Measurements from ENCODE around the gene NECTIN4. TPM values are rescaled to one million over a fixed set of nuclear protein-coding genes. Genes with fewer than 3 reads are reported as not detected.
"Not testable (repeated sequence)": the region's sequence is repeated elsewhere in the genome, so short reads cannot be mapped to it uniquely, and the experiment has no call there.

The NECTIN4 gene
- total RNA-seq, 1 donor from 2014 or later: not detected

DNA sequence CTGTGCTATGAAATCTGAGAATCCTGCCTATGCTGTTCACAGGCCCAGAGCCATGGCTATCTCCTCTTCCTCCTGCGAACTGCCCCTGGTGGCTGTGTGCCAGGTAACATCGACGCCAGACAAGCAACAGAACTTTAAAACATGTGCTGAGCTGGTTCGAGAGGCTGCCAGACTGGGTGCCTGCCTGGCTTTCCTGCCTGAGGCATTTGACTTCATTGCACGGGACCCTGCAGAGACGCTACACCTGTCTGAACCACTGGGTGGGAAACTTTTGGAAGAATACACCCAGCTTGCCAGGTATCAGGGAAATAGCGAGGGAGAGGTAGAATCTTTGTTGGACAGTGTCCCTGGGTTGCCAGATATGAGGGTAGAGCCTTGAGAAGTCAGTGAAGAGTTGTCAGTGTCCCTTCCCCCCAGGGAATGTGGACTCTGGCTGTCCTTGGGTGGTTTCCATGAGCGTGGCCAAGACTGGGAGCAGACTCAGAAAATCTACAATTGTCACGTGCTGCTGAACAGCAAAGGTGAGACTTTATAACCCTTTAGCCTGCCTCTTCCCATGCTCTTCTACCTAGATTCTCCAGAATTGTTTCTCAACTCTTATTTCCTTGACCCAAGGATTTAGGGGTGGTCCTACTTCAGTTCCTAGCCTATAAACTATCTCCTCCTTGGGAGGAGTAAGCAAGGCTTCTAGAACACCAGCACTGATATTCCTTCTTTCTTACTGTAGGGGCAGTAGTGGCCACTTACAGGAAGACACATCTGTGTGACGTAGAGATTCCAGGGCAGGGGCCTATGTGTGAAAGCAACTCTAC, 29.9 kb upstream of the NECTIN4 start:
- peak; percentile 51 for ATAC-seq (ENCODE audit: low read depth)
- CTCF ChIA-PET: no interaction called here
- intact Hi-C loops (cut with micrococcal nuclease): loop anchor here (2.0 kb wide), 2 partner anchors 40 to 74 kb away; partner anchors contain the start of genes USF1 and USP21
- no peak for TF ChIP-seq CTCF (IDR thresholded peaks at IDR 0.05)
- no peaks in the 10 kb centered on the region for H3K27me3 Mint-ChIP-seq
- peak overlapping the region; percentile 92 for H3K4me3 Mint-ChIP-seq
- DNase-seq: no peak
- H3K4me1 Mint-ChIP-seq: peaks cover 76% of the 10 kb centered on the region
- POLR2A ChIA-PET: interaction anchor here (0.6 to 3.7 kb wide), 4 partner anchors 13 to 186 kb away, joined by 4 to 43 read pairs (median 18); partner anchors contain the start of genes DEDD and KLHDC9
- H3K9me3 Mint-ChIP-seq: no peaks in the 10 kb centered on the region
- peaks cover 63% of the 10 kb centered on the region for H3K36me3 Mint-ChIP-seq (ENCODE audit: low read depth)
- peak overlapping the region; percentile 89 for H3K27ac Mint-ChIP-seq

DNA sequence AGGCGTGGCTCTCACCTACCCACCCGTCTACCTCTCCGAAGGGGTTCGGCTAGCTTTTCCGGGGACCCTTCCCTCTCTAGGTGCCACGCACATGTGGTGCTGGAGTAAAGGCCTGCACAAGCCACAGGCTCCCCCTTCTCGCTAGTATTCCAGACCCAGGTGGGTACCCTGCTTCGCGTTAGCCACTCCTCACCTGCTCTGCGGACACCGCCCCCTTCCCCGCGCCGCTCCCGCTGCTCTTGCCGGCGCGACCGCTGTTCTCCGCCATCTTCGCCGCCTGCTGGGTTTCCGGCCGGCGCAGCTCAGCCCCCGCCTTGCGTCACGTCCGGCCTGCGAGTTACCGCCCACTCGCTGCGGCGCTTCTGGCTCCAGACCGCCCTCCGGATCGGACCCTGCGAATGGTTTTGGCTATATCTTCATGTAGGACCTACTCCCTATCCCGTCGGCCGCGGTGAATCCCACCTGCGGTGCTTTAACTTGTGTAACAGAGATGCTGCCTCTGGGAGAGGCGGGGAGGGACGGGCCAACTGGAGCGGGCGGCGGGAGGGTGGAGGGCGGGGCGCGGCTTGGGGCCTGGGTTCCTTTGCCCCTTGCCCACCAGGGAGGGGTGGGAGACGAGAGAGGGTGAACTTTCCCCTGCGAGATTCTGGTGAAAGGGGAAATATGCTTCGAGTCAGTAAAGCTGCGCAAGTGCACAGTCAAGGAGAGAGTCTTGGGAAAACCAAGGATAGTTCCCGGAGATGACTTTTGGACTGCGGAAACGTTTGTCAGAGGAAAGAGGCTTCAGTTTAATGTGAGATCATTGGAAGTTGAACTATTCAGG, 28.6 kb upstream of the NECTIN4 start, which contains the start of the genes NIT1 and PFDN2:
TSS of gene NIT1 (plus strand) at position 347 of the 823 bp plus-strand sequence. CDS start at position 419, 72 bp downstream.
TSS of gene PFDN2 (minus strand) at position 279 of the 823 bp plus-strand sequence. CDS start at position 268, 11 bp downstream.
- Mint-ChIP-seq H3K27me3 (no peaks in the 10 kb centered on the region), H3K27ac (peak within 1 kb of the TSS; percentile 89), H3K4me1 (peaks cover 87% of the 10 kb centered on the region), H3K4me3 (peak within 1 kb of the TSS; percentile 92), H3K9me3 (no peaks in the 10 kb centered on the region), H3K36me3 (ENCODE audit: low read depth) (peaks cover 58% of the 10 kb centered on the region)
- no peak for TF ChIP-seq CTCF (IDR thresholded peaks at IDR 0.05)
- ChIA-PET CTCF (interaction anchor here (0.6 to 1.8 kb wide), 5 partner anchors 14 to 97 kb away, joined by 3 to 10 read pairs (median 4); partner anchors contain the start of genes DEDD and F11R), POLR2A (interaction anchor here (0.6 to 3.7 kb wide), 22 partner anchors 10 to 772 kb away, joined by 3 to 43 read pairs (median 6); partner anchors contain the start of genes ARHGAP30, DEDD, F11R and KLHDC9)
- intact Hi-C loops (cut with micrococcal nuclease): loop anchor here (1.0 to 2.0 kb wide), 4 partner anchors 14 to 73 kb away; partner anchors contain the start of genes DEDD, KLHDC9, USF1 and USP21
- DNase-seq: peak; percentile 84
- ATAC-seq (ENCODE audit: low read depth): peak; percentile 77

GRCh38 chr1:161115961-161116360, 26.6 kb upstream of the NECTIN4 start:
- H3K4me3 Mint-ChIP-seq; H3K27me3 Mint-ChIP-seq; ATAC-seq (ENCODE audit: low read depth); DNase-seq; H3K9me3 Mint-ChIP-seq; intact Hi-C loops (cut with micrococcal nuclease): not testable (repeated sequence)
- Mint-ChIP-seq H3K27ac (peak overlapping the region; percentile 18), H3K4me1 (peaks cover 86% of the 10 kb centered on the region), H3K36me3 (ENCODE audit: low read depth) (peaks cover 41% of the 10 kb centered on the region)
- CTCF ChIA-PET: interaction anchor here (0.6 kb wide), 1 partner anchor 284 kb away, joined by 3 read pairs; no protein-coding TSS in a partner anchor
- POLR2A ChIA-PET: interaction anchor here (1.2 to 2.7 kb wide), 2 partner anchors 20 to 70 kb away, joined by 3 to 25 read pairs; partner anchors contain the start of gene USF1

DNA sequence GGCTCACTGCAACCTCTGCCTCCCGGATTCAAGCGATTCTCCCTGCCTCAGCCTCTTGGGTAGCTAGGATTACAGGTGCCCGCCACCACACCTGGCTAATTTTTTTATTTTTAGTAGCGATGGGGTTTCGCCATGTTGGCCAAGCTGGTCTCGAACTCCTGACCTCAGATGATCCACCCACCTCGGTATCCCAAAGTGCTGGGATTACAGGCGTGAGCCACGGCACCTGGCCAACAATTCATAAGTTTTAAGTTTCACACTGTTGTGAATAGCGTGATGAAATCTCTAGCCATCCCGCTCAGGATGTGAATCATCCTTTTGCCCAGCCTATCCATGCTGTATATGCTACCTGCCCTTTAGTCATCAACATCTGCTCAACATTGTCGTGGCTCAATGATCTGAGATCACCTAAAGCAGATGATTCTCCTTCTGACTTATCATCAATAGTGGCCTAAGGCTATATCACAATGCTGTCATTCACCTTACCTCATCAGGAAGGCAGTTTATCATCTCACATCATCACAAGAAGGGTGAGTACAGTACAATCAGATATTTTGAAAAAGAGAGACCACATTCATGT, 25.9 kb upstream of the NECTIN4 start:
- no peak for DNase-seq
- CTCF ChIA-PET: no interaction called here
- TF ChIP-seq CTCF (IDR thresholded peaks at IDR 0.05): no peak
- Mint-ChIP-seq H3K4me1 (peaks cover 82% of the 10 kb centered on the region), H3K9me3 (no peaks in the 10 kb centered on the region), H3K27ac (no peak overlapping the region), H3K36me3 (ENCODE audit: low read depth) (peaks cover 40% of the 10 kb centered on the region), H3K27me3 (no peaks in the 10 kb centered on the region), H3K4me3 (peak overlapping the region; percentile 3)
- intact Hi-C loops (cut with micrococcal nuclease): no loop called here
- no peak for ATAC-seq (ENCODE audit: low read depth)
- POLR2A ChIA-PET: interaction anchor here (1.2 kb wide), 1 partner anchor 20 kb away, joined by 3 read pairs; no protein-coding TSS in a partner anchor

DNA sequence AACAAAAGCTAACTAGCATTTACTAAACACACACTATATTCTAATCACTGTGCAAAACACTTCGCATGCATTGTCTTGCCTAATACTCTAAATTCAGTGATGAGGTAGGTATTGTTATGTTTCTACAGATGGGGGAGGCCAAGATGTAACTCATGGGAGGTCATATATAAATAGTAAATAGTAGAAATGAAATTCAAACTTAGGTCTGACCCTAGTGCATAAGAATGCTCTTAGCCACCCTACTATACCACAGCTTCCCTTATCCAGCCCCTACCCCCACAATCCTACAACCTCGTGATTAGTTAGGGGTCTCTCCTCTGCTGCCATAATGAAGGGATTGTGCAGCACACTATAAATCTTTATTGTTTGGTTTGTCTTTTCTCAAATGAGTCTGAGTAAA, 25.2 kb upstream of the NECTIN4 start:
- ATAC-seq (ENCODE audit: low read depth) (no peak), DNase-seq (no peak)
- TF ChIP-seq CTCF (IDR thresholded peaks at IDR 0.05): no peak
- CTCF ChIA-PET: no interaction called here
- POLR2A ChIA-PET: interaction anchor here (1.2 kb wide), 1 partner anchor 10 kb away, joined by 5 read pairs; no protein-coding TSS in a partner anchor
- no peaks in the 10 kb centered on the region for H3K27me3 Mint-ChIP-seq
- peaks cover 77% of the 10 kb centered on the region for H3K4me1 Mint-ChIP-seq
- H3K4me3 Mint-ChIP-seq: no peak overlapping the region
- no peak overlapping the region for H3K27ac Mint-ChIP-seq
- no peaks in the 10 kb centered on the region for H3K9me3 Mint-ChIP-seq
- peaks cover 36% of the 10 kb centered on the region for H3K36me3 Mint-ChIP-seq (ENCODE audit: low read depth)
- intact Hi-C loops (cut with micrococcal nuclease): no loop called here
